Osteoblast (primary cell): ENCODE results near the gene HEPHL1. TPM values are rescaled to one million over a fixed set of nuclear protein-coding genes. Genes with fewer than 3 reads are reported as not detected.
A peak's percentile ranks its signal among the peaks of the same experiment; 100 is the strongest.
"Not testable (repeated sequence)": the region's sequence is repeated elsewhere in the genome, so short reads cannot be mapped to it uniquely, and the experiment has no call there.

ENCODE experiments used
- DNase-seq: peaks from one replicate; pipeline ENCODE4 v3.0.0; 2011; ENCODE audit warnings: low spot score, mixed read lengths; ENCODE audit not compliant: insufficient read length; ENCODE audit errors: missing footprints
- H2AFZ ChIP-seq: 2 replicates; pipeline ENCODE4 v1.6.0; 2011; ENCODE audit warnings: mild to moderate bottlenecking, low read length
- H3K27ac ChIP-seq: 2 replicates; pipeline ENCODE4 v1.5.1; 2011; ENCODE audit warnings: mild to moderate bottlenecking, low read depth, low read length, moderate library complexity
- H3K27me3 ChIP-seq: 2 replicates; pipeline ENCODE4 v1.6.0; 2012; ENCODE audit warnings: mild to moderate bottlenecking, control low read depth, inconsistent platforms, low read length, moderate library complexity; ENCODE audit not compliant: insufficient read depth
- H3K36me3 ChIP-seq: 2 replicates; pipeline ENCODE4 v1.5.1; 2011; ENCODE audit warnings: mild to moderate bottlenecking, low read length, control low read depth, moderate library complexity; ENCODE audit not compliant: insufficient read depth
- H3K4me1 ChIP-seq: 2 replicates; pipeline ENCODE4 v1.5.1; 2011; ENCODE audit warnings: mild to moderate bottlenecking, low read length, control low read depth, moderate library complexity; ENCODE audit not compliant: insufficient read depth
- H3K4me2 ChIP-seq: 2 replicates; pipeline ENCODE4 v1.6.0; 2011; ENCODE audit warnings: mild to moderate bottlenecking, low read length; ENCODE audit not compliant: insufficient read depth
- H3K4me3 ChIP-seq: fragments of 200-600 bp; sonication (generic); 3 replicates; pipeline ENCODE4 v1.5.1; 2012; ENCODE audit warnings: mild to moderate bottlenecking, low read length, inconsistent platforms; ENCODE audit not compliant: insufficient read depth
- H3K79me2 ChIP-seq: 2 replicates; pipeline ENCODE4 v1.6.0; 2012; ENCODE audit warnings: mild to moderate bottlenecking, low read length, control low read depth, inconsistent platforms; ENCODE audit not compliant: insufficient read depth
- H3K9me3 ChIP-seq: 2 replicates; pipeline ENCODE4 v1.5.1; 2011; ENCODE audit warnings: low read depth, low read length, control low read depth
- H4K20me1 ChIP-seq: 2 replicates; pipeline ENCODE4 v1.6.0; 2012; ENCODE audit warnings: mild to moderate bottlenecking, low read length, control low read depth; ENCODE audit not compliant: insufficient read depth
- CTCF ChIP-seq: IDR thresholded peaks from 2 replicates; pipeline ENCODE4 v1.5.1; 2011; ENCODE audit warnings: mild to moderate bottlenecking, low read depth, low read length, moderate library complexity; ENCODE audit errors: extremely low read depth
- total RNA-seq: library from RNA; depleted of rRNA; stranded (reverse); fragments of >200 nt; gene quantifications from 2 replicates; pipeline ENCODE4 v1.2.3, GENCODE V29; 2012

The HEPHL1 gene
- total RNA-seq, 1 donor, result not detected

GRCh38 chr11:94117871-94118270 is 96.7 kb downstream of the HEPHL1 start:
- H3K4me1 ChIP-seq, result peaks cover 15% of the 10 kb centered on the region
- H3K4me2 ChIP-seq, result no peak overlapping the region
- no peaks in the 10 kb centered on the region for H3K79me2 ChIP-seq
- H2AFZ ChIP-seq, result no peak overlapping the region
- DNase-seq, result no peak
- H3K27me3 ChIP-seq, result no peaks in the 10 kb centered on the region
- no peaks in the 10 kb centered on the region for H4K20me1 ChIP-seq
- no peaks in the 10 kb centered on the region for H3K9me3 ChIP-seq
- H3K27ac ChIP-seq, result no peak overlapping the region
- no peaks in the 10 kb centered on the region for H3K36me3 ChIP-seq
- H3K4me3 ChIP-seq, result no peak overlapping the region
- TF ChIP-seq CTCF, result no peak

GRCh38 chr11:94119676-94120075 is 98.5 kb downstream of the HEPHL1 start:
- H3K4me2 ChIP-seq, H3K79me2 ChIP-seq, H4K20me1 ChIP-seq, H3K27ac ChIP-seq, H3K4me3 ChIP-seq, H3K36me3 ChIP-seq, H3K9me3 ChIP-seq, H3K27me3 ChIP-seq, DNase-seq, H2AFZ ChIP-seq: not testable (repeated sequence)
- peaks cover 15% of the 10 kb centered on the region for H3K4me1 ChIP-seq

- H3K4me1 ChIP-seq, result peaks cover 15% of the 10 kb centered on the region
- not testable (repeated sequence) for H4K20me1 ChIP-seq, H3K27ac ChIP-seq, H3K79me2 ChIP-seq, H3K4me2 ChIP-seq, H3K9me3 ChIP-seq, H3K4me3 ChIP-seq, H3K36me3 ChIP-seq, DNase-seq, H3K27me3 ChIP-seq
- H2AFZ ChIP-seq, result peak overlapping the region; percentile 10
These were observed 99.4 kb downstream of the HEPHL1 start for GRCh38 chr11:94120516-94120915.

- no peaks in the 10 kb centered on the region for H3K79me2 ChIP-seq
- no peak overlapping the region for H3K4me3 ChIP-seq
- H2AFZ ChIP-seq, result peak overlapping the region; percentile 59
- H4K20me1 ChIP-seq, result no peaks in the 10 kb centered on the region
- H3K4me2 ChIP-seq, result no peak overlapping the region
- no peaks in the 10 kb centered on the region for H3K27me3 ChIP-seq
- DNase-seq, result no peak
- H3K27ac ChIP-seq, result no peak overlapping the region
- H3K9me3 ChIP-seq, result no peaks in the 10 kb centered on the region
- H3K4me1 ChIP-seq, result peaks cover 15% of the 10 kb centered on the region
- no peak for TF ChIP-seq CTCF
- H3K36me3 ChIP-seq, result no peaks in the 10 kb centered on the region
These were observed 99.8 kb downstream of the HEPHL1 start for GRCh38 chr11:94120946-94121345.

- H3K4me3 ChIP-seq, result no peak overlapping the region
These were observed 104.4 kb downstream of the HEPHL1 start for GRCh38 chr11:94125407-94126115.

More at GRCh38 chr11:94125407-94126115, 104.4 kb downstream of the HEPHL1 start:
- H3K36me3 ChIP-seq, result no peaks in the 10 kb centered on the region
- TF ChIP-seq CTCF, result no peak
- peaks cover 26% of the 10 kb centered on the region for H3K4me1 ChIP-seq
- peaks cover 14% of the 10 kb centered on the region for H3K79me2 ChIP-seq
- H3K27me3 ChIP-seq, result no peaks in the 10 kb centered on the region
- H2AFZ ChIP-seq, result no peak overlapping the region
- no peak overlapping the region for H3K27ac ChIP-seq
- no peaks in the 10 kb centered on the region for H4K20me1 ChIP-seq
- no peak for DNase-seq
- no peaks in the 10 kb centered on the region for H3K9me3 ChIP-seq
- H3K4me2 ChIP-seq, result no peak overlapping the region
